Measurements from ENCODE around the gene PICK1. TPM values are rescaled to one million over a fixed set of nuclear protein-coding genes. Genes with fewer than 3 reads are reported as not detected.

The PICK1 gene
- total RNA-seq, 1 experiment from 2014 or later = 21.3 TPM

- H3K9me3 ChIP-seq (ENCODE audit: control insufficient read depth, insufficient read depth, low read depth, low read length) = no peaks in the 10 kb centered on the region
- BruUV-seq (replicated peaks) = no TSS peak
- ChIA-PET CTCF (no interaction called here), POLR2A (no interaction called here)
- no peak overlapping the region for H3K4me3 ChIP-seq (ENCODE audit: low read depth in 2 of 2, low read length in 2 of 2)
- intact Hi-C loops (cut with micrococcal nuclease; ENCODE audit: unreplicated experiment) (no loop called here), in situ Hi-C loops (cut with HindIII; ENCODE audit: low pct_unique_long_range_greater_than_20kb, low sequenced_read_pairs) (no loop called here)
- ATAC-seq (no peak), DNase-seq (ENCODE audit: low read depth, low spot score) (no peak)
- H3K4me1 ChIP-seq (ENCODE audit: control insufficient read depth, insufficient read depth, low read length) = no peaks in the 10 kb centered on the region
- H3K27ac ChIP-seq (ENCODE audit: low read length) = no peak overlapping the region
- TF ChIP-seq, protein P1, sequence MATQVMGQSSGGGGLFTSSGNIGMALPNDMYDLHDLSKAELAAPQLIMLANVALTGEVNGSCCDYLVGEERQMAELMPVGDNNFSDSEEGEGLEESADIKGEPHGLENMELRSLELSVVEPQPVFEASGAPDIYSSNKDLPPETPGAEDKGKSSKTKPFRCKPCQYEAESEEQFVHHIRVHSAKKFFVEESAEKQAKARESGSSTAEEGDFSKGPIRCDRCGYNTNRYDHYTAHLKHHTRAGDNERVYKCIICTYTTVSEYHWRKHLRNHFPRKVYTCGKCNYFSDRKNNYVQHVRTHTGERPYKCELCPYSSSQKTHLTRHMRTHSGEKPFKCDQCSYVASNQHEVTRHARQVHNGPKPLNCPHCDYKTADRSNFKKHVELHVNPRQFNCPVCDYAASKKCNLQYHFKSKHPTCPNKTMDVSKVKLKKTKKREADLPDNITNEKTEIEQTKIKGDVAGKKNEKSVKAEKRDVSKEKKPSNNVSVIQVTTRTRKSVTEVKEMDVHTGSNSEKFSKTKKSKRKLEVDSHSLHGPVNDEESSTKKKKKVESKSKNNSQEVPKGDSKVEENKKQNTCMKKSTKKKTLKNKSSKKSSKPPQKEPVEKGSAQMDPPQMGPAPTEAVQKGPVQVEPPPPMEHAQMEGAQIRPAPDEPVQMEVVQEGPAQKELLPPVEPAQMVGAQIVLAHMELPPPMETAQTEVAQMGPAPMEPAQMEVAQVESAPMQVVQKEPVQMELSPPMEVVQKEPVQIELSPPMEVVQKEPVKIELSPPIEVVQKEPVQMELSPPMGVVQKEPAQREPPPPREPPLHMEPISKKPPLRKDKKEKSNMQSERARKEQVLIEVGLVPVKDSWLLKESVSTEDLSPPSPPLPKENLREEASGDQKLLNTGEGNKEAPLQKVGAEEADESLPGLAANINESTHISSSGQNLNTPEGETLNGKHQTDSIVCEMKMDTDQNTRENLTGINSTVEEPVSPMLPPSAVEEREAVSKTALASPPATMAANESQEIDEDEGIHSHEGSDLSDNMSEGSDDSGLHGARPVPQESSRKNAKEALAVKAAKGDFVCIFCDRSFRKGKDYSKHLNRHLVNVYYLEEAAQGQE (IDR thresholded peaks at IDR 0.05; ENCODE audit: insufficient read depth in 1 of 2, low read depth in 2 of 2, low read length in 1 of 2) = no peak
- TF ChIP-seq SIN3A (IDR thresholded peaks at IDR 0.05; ENCODE audit: borderline replicate concordance, insufficient read depth, low read depth, low read length) (no peak), TCF7L2 (IDR thresholded peaks at IDR 0.05; ENCODE audit: low read depth, low read length) (no peak)
- no peaks in the 10 kb centered on the region for H3K27me3 ChIP-seq (ENCODE audit: control insufficient read depth, insufficient read depth, low read length)
- H3K36me3 ChIP-seq (ENCODE audit: control insufficient read depth, insufficient read depth, low read length) = no peaks in the 10 kb centered on the region
These were observed 55.2 kb downstream of the PICK1 start for GRCh38 chr22:38112381-38112780.

DNA sequence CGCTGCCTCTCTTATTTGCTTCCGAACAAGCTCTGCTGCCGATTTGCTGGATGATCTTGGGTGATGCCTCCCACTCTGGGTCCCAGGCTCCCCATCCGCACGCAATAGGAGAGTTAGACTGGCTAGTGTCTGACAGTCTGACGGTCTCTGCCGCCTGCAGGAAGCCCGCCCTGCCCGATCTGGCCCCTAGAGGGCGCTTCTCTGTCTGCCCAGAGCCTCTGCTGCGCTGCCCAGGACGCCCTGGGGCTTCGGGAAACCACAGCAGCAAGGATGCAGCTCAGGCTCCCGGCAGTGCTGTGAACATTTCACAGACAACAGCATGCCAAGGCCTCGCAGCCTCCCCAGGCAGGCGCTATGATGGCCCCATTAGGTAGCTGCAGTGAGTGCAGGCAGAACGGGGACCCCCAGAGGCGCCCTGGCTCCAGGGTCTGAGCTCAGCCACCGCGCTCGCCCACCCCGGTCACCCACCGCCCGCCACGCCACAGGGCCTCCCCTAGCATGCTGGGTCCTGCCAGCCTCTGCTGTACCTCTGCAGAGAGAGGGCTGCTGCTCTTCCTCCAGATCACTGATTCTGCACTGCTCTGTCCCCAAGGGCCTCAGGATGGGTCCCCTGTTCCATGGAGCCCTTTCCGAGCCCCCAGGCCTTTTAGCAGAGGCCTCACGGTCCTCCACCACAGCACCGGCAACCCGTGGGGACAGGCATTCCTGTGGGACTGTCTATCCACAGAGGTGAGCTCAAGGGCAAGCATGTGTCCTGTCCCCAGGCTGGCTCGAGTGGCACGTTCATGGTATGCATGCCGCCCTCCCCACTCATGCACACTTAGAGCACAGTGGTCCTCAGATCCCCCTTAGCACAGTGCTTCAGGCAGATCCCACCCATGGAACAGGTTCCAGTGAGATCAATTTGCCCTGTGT lies 57.5 kb downstream of the PICK1 start:
- Histone ChIP-seq H3K27me3 (ENCODE audit: control insufficient read depth, insufficient read depth, low read length) (no peaks in the 10 kb centered on the region), H3K9me3 (ENCODE audit: control insufficient read depth, insufficient read depth, low read depth, low read length) (no peaks in the 10 kb centered on the region), H3K4me3 (ENCODE audit: low read depth in 2 of 2, low read length in 2 of 2) (no peak overlapping the region), H3K4me1 (ENCODE audit: control insufficient read depth, insufficient read depth, low read length) (no peaks in the 10 kb centered on the region), H3K27ac (ENCODE audit: low read length) (no peak overlapping the region), H3K36me3 (ENCODE audit: control insufficient read depth, insufficient read depth, low read length) (no peaks in the 10 kb centered on the region)
- intact Hi-C loops (cut with micrococcal nuclease; ENCODE audit: unreplicated experiment) = no loop called here
- ChIA-PET CTCF (interaction anchor here (0.5 to 1.1 kb wide), 5 partner anchors 11 to 284 kb away, joined by 3 to 8 read pairs (median 3); no protein-coding TSS in a partner anchor), POLR2A (no interaction called here)
- no TSS peak for BruUV-seq (replicated peaks)
- peak; percentile 97 for ATAC-seq
- DNase-seq (ENCODE audit: low read depth, low spot score) = no peak
- in situ Hi-C loops (cut with HindIII; ENCODE audit: low pct_unique_long_range_greater_than_20kb, low sequenced_read_pairs) = no loop called here
- TF ChIP-seq TCF7L2 (IDR thresholded peaks at IDR 0.05; ENCODE audit: low read depth, low read length) (no peak), CTCF (IDR thresholded peaks at IDR 0.05) (peak; percentile 93)

DNA sequence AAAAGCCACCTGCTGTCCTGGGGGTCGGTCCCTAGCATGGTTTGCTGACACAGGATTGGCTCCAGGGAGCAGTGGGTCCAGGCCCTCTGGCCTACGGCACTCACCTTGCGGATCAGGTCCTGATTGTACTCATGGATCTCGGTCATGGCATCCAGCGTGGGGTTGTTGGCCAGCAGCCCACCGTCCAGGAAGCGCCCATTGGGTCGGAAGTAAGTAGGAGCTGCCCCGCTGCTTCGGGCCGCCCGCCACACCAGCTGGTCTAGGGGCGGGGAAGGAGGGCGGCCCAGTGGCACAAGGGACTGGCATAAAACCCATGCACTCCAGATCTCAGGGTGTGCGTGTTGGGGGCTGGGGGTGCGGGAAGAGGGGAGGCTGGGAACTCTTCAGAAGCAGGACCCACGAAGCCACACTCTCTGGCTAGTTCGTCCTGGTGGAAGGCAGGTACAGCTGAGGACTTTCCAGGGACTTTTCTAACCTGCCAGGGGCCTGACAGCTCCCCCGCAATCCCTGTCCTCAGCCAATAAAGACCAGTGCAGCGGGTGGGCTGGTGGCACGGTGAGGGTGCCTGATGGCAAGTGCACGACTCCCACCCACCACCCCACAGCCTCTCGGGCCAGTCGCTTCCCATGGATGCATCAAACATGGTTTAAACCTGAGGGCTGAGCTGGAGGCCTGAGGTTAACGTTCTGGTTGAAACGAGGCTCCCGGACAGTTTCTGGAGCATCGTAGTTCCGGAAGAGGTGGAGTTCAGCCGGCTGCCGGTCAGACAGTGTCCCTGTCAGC lies 58.4 kb downstream of the PICK1 start:
- H3K27ac ChIP-seq (ENCODE audit: low read length) = no peak overlapping the region
- DNase-seq (ENCODE audit: low read depth, low spot score) (no peak), ATAC-seq (no peak)
- CTCF ChIA-PET = no interaction called here
- no peaks in the 10 kb centered on the region for H3K9me3 ChIP-seq (ENCODE audit: control insufficient read depth, insufficient read depth, low read depth, low read length)
- H3K36me3 ChIP-seq (ENCODE audit: control insufficient read depth, insufficient read depth, low read length) = no peaks in the 10 kb centered on the region
- H3K4me3 ChIP-seq (ENCODE audit: low read depth in 2 of 2, low read length in 2 of 2) = no peak overlapping the region
- in situ Hi-C loops (cut with HindIII; ENCODE audit: low pct_unique_long_range_greater_than_20kb, low sequenced_read_pairs) = no loop called here
- H3K27me3 ChIP-seq (ENCODE audit: control insufficient read depth, insufficient read depth, low read length) = no peaks in the 10 kb centered on the region
- no TSS peak for BruUV-seq (replicated peaks)
- intact Hi-C loops (cut with micrococcal nuclease; ENCODE audit: unreplicated experiment) = no loop called here
- TF ChIP-seq POLR2AphosphoS5 (IDR thresholded peaks at IDR 0.05; ENCODE audit: low read depth, low read length) (no peak), SIN3A (IDR thresholded peaks at IDR 0.05; ENCODE audit: borderline replicate concordance, insufficient read depth, low read depth, low read length) (no peak), TCF7L2 (IDR thresholded peaks at IDR 0.05; ENCODE audit: low read depth, low read length) (no peak), CTCF (IDR thresholded peaks at IDR 0.05) (no peak)
- TF ChIP-seq, protein P1 (IDR thresholded peaks at IDR 0.05; ENCODE audit: insufficient read depth in 1 of 2, low read depth in 2 of 2, low read length in 1 of 2) = no peak
- H3K4me1 ChIP-seq (ENCODE audit: control insufficient read depth, insufficient read depth, low read length) = no peaks in the 10 kb centered on the region
- POLR2A ChIA-PET = no interaction called here
